SK-N-SH treated with all-trans-retinoic acid at 6 μM for 48 hours (cell line): ENCODE measurements around the gene PNMA1.
A peak's percentile ranks its signal among the peaks of the same experiment; 100 is the strongest.

Experiments
- ATAC-seq: fragments of 200-7000 bp; cut with Tn5 transposase; 3 replicates; pipeline ENCODE4 v1.9.1; 2020; ENCODE audit warnings: mild to moderate bottlenecking, moderate library complexity
- ARNTL ChIP-seq: fragments of 450-650 bp; formaldehyde crosslinking; IDR thresholded peaks from 2 replicates; pipeline ENCODE4 v1.5.0; 2020; ENCODE audit warnings: low read depth, mild to moderate bottlenecking, moderate library complexity, borderline replicate concordance
- BACH2 ChIP-seq: fragments of 250-450 bp; sonication (Bioruptor Pico); IDR thresholded peaks from 2 replicates; pipeline ENCODE4 v1.9.0; 2021; ENCODE audit warnings: mild to moderate bottlenecking, borderline replicate concordance
- CREB5 ChIP-seq: fragments of 250-450 bp; sonication (Bioruptor Pico); IDR thresholded peaks from 2 replicates; pipeline ENCODE4 v1.5.1; 2020; ENCODE audit warnings: low read depth, mild to moderate bottlenecking, moderate library complexity
- CSDC2 ChIP-seq: fragments of 250-450 bp; sonication (Bioruptor Pico); IDR thresholded peaks from 2 replicates; pipeline ENCODE4 v1.5.0; 2020; ENCODE audit warnings: mild to moderate bottlenecking, moderate library complexity
- CSRNP3 ChIP-seq: fragments of 250-450 bp; sonication (Bioruptor Pico); IDR thresholded peaks from 2 replicates; pipeline ENCODE4 v1.5.1; 2021; ENCODE audit warnings: mild to moderate bottlenecking, moderate library complexity
- ESRRG ChIP-seq: fragments of 250-450 bp; sonication (Bioruptor Pico); IDR thresholded peaks from 2 replicates; pipeline ENCODE4 v1.6.1; 2021; ENCODE audit warnings: mild to moderate bottlenecking
- GLIS3 ChIP-seq: fragments of 250-450 bp; sonication (Bioruptor Pico); IDR thresholded peaks from 2 replicates; pipeline ENCODE4 v1.5.0; 2020; ENCODE audit warnings: mild to moderate bottlenecking, moderate library complexity
- PATZ1 ChIP-seq: fragments of 250-450 bp; sonication (Bioruptor Pico); IDR thresholded peaks from 2 replicates; pipeline ENCODE4 v1.8.0; 2020; ENCODE audit warnings: mild to moderate bottlenecking, moderate library complexity, borderline replicate concordance
- POU6F1 ChIP-seq: fragments of 250-450 bp; sonication (Bioruptor Pico); IDR thresholded peaks from 2 replicates; pipeline ENCODE4 v1.8.0; 2021; ENCODE audit warnings: low read depth, mild to moderate bottlenecking, moderate library complexity, borderline replicate concordance
- PPARA ChIP-seq: fragments of 250-450 bp; sonication (Bioruptor Pico); IDR thresholded peaks from 2 replicates; pipeline ENCODE4 v1.5.0; 2020; ENCODE audit warnings: mild to moderate bottlenecking, borderline replicate concordance
- RARB ChIP-seq: fragments of 250-450 bp; sonication (Bioruptor Pico); IDR thresholded peaks from 2 replicates; pipeline ENCODE4 v1.8.0; 2021; ENCODE audit warnings: mild to moderate bottlenecking, moderate library complexity
- SNAI2 ChIP-seq: fragments of 250-450 bp; sonication (Bioruptor Pico); IDR thresholded peaks from 2 replicates; pipeline ENCODE4 v1.5.0; 2020; ENCODE audit warnings: mild to moderate bottlenecking, moderate library complexity
- TCF4 ChIP-seq: fragments of 250-450 bp; sonication (Bioruptor Pico); IDR thresholded peaks from 2 replicates; pipeline ENCODE4 v1.8.0; 2021; ENCODE audit warnings: mild to moderate bottlenecking, moderate library complexity, borderline replicate concordance
- TOX ChIP-seq: fragments of 250-450 bp; sonication (Bioruptor Pico); IDR thresholded peaks from 2 replicates; pipeline ENCODE4 v1.8.0; 2021; ENCODE audit warnings: mild to moderate bottlenecking, moderate library complexity, borderline replicate concordance
- TSHZ2 ChIP-seq: fragments of 250-450 bp; sonication (Bioruptor Pico); IDR thresholded peaks from 2 replicates; pipeline ENCODE4 v1.5.0; 2020; ENCODE audit warnings: mild to moderate bottlenecking, moderate library complexity
- ZC3H10 ChIP-seq: fragments of 250-450 bp; sonication (Bioruptor Pico); IDR thresholded peaks from 2 replicates; pipeline ENCODE4 v1.5.1; 2021; ENCODE audit warnings: mild to moderate bottlenecking, moderate library complexity
- ZFP30 ChIP-seq: fragments of 450-650 bp; formaldehyde crosslinking; IDR thresholded peaks from 2 replicates; pipeline ENCODE4 v1.5.0; 2022; ENCODE audit warnings: mild to moderate bottlenecking, moderate library complexity
- ZNF565 ChIP-seq: fragments of 450-650 bp; formaldehyde crosslinking; conservative IDR thresholded peaks from 2 replicates; pipeline ENCODE4 v1.5.0; 2020; ENCODE audit warnings: low read depth, mild to moderate bottlenecking, moderate library complexity
- ZNF70 ChIP-seq: fragments of 450-650 bp; formaldehyde crosslinking; IDR thresholded peaks from 2 replicates; pipeline ENCODE4 v1.5.0; 2020; ENCODE audit warnings: mild to moderate bottlenecking, moderate library complexity
- ZNF8 ChIP-seq: fragments of 450-650 bp; formaldehyde crosslinking; IDR thresholded peaks from 2 replicates; pipeline ENCODE4 v1.5.0; 2020; ENCODE audit warnings: mild to moderate bottlenecking, moderate library complexity

Gene PNMA1

GRCh38 chr14:73760598-73761586 lies 46.7 kb upstream of the PNMA1 start:
- no peak for ATAC-seq
- TF ChIP-seq PPARA (CRISPR knock-in tag) = no peak
- TF ChIP-seq ZNF8 = no peak
- TF ChIP-seq PATZ1 (CRISPR knock-in tag) = no peak; the same call in 1 of the 2 replicates
- TF ChIP-seq RARB = no peak
- TF ChIP-seq ARNTL (CRISPR knock-in tag) = no peak
- TF ChIP-seq TCF4 (CRISPR knock-in tag) = no peak

GRCh38 chr14:73759714-73760597 lies 45.8 kb upstream of the PNMA1 start:
- peak; percentile 94 for ATAC-seq
- TF ChIP-seq SNAI2 (CRISPR knock-in tag) = no peak
- no peak for TF ChIP-seq ZNF70
- TF ChIP-seq GLIS3 (CRISPR knock-in tag) = no peak
- TF ChIP-seq BACH2 (CRISPR knock-in tag) = no peak
- TF ChIP-seq CSDC2 = no peak
- no peak for TF ChIP-seq TOX (CRISPR knock-in tag)
- TF ChIP-seq ZNF565 (CRISPR knock-in tag) = no peak
- TF ChIP-seq CSRNP3 (CRISPR knock-in tag) = no peak
- no peak for TF ChIP-seq PATZ1 (CRISPR knock-in tag)
- no peak for TF ChIP-seq RARB
- no peak for TF ChIP-seq ZNF8
- no peak for TF ChIP-seq CREB5 (CRISPR knock-in tag)
- TF ChIP-seq TSHZ2 (CRISPR knock-in tag) = no peak
- no peak for TF ChIP-seq ZC3H10 (CRISPR knock-in tag)
- TF ChIP-seq POU6F1 (CRISPR knock-in tag) = no peak
- TF ChIP-seq ZFP30 (CRISPR knock-in tag) = no peak
- TF ChIP-seq TCF4 (CRISPR knock-in tag) = no peak
- no peak for TF ChIP-seq ESRRG (CRISPR knock-in tag)
